ENCODE results near the gene KLRC1. TPM values are rescaled to one million over a fixed set of nuclear protein-coding genes. Genes with fewer than 3 reads are reported as not detected.
"Not testable (repeated sequence)": the region's sequence is repeated elsewhere in the genome, so short reads cannot be mapped to it uniquely, and the experiment has no call there.

Gene KLRC1
- total and polyA plus RNA-seq, 9 donors = 0.17 to 0.73 (median 0.52) TPM; not detected in 2

- intact Hi-C loops (cut with DNase I); H3K36me3 ChIP-seq; H3K27ac ChIP-seq; H3K4me3 ChIP-seq; H3K9me3 ChIP-seq; H3K27me3 ChIP-seq; H3K4me1 ChIP-seq (ENCODE audit: insufficient read depth); DNase-seq: not testable (repeated sequence)
- WGBS, 3 donors = 12 to 34% (median 17%) methylated on average over 3 of the region's 3 CpGs
Measured at GRCh38 chr12:10435816-10436215, 17.4 kb downstream of the KLRC1 start, which contains the start of gene KLRC2. KLRC2 (minus strand) TSS chr12:10436010; CDS start chr12:10435986, 24 bp downstream.

- WGBS, 3 donors = 91 to 94% (median 93%) methylated on average over 4 of the region's 4 CpGs
- H3K27me3 ChIP-seq; H3K9me3 ChIP-seq; DNase-seq; H3K27ac ChIP-seq; intact Hi-C loops (cut with DNase I); H3K36me3 ChIP-seq; H3K4me3 ChIP-seq; H3K4me1 ChIP-seq (ENCODE audit: insufficient read depth): not testable (repeated sequence)
Measured at GRCh38 chr12:10430623-10431022, 22.6 kb downstream of the KLRC1 start.

- H3K27me3 ChIP-seq; H3K4me1 ChIP-seq (ENCODE audit: insufficient read depth); H3K36me3 ChIP-seq; H3K9me3 ChIP-seq; DNase-seq; intact Hi-C loops (cut with DNase I); H3K4me3 ChIP-seq; H3K27ac ChIP-seq: not testable (repeated sequence)
- WGBS, 3 donors = 88 to 93% (median 89%) methylated on average over 8 of the region's 8 CpGs
Measured at GRCh38 chr12:10425938-10426337, 27.2 kb downstream of the KLRC1 start.

GRCh38 chr12:10424260-10424899, 28.8 kb downstream of the KLRC1 start:
- WGBS, 3 donors = 71 to 72% methylated on average over 1 of the region's 1 CpG; no CpG with 5 or more reads in 1 of the 3 donors
- H3K27me3 ChIP-seq; H3K9me3 ChIP-seq; DNase-seq; H3K36me3 ChIP-seq; intact Hi-C loops (cut with DNase I); H3K4me1 ChIP-seq (ENCODE audit: insufficient read depth); H3K4me3 ChIP-seq; H3K27ac ChIP-seq: not testable (repeated sequence)

GRCh38 chr12:10422159-10422558, 31.0 kb downstream of the KLRC1 start:
- DNase-seq; H3K4me3 ChIP-seq; H3K27ac ChIP-seq; H3K4me1 ChIP-seq (ENCODE audit: insufficient read depth); H3K9me3 ChIP-seq; intact Hi-C loops (cut with DNase I); H3K36me3 ChIP-seq; H3K27me3 ChIP-seq: not testable (repeated sequence)
- WGBS, 3 donors = 49 to 84% (median 76%) methylated on average over 2 to 3 of the region's 3 CpGs

GRCh38 chr12:10420334-10420733, 32.8 kb downstream of the KLRC1 start, which contains the start of gene KLRC3:
KLRC3 (minus strand) TSS chr12:10420595; CDS start chr12:10420550, 45 bp downstream.
- H3K9me3 ChIP-seq; H3K4me3 ChIP-seq; H3K36me3 ChIP-seq; H3K27ac ChIP-seq; H3K4me1 ChIP-seq (ENCODE audit: insufficient read depth); intact Hi-C loops (cut with DNase I); H3K27me3 ChIP-seq; DNase-seq: not testable (repeated sequence)
- 5 to 32% (median 30%) methylated on average over 1 of the region's 1 CpG for WGBS, 3 donors

- no peaks in the 10 kb centered on the region for H3K4me1 ChIP-seq (ENCODE audit: insufficient read depth)
- 0 to 26% (median 16%) methylated on average over 1 of the region's 1 CpG for WGBS, 3 donors
- no peak within 1 kb of the TSS for H3K4me3 ChIP-seq
- no peaks in the 10 kb centered on the region for H3K9me3 ChIP-seq
- DNase-seq = no peak
- no peak for TF ChIP-seq CTCF (IDR thresholded peaks at IDR 0.05)
- TF ChIP-seq POLR2A (IDR thresholded peaks at IDR 0.05) = no peak
- no peak for TF ChIP-seq EP300 (IDR thresholded peaks at IDR 0.05)
- no peak within 1 kb of the TSS for H3K27ac ChIP-seq
- H3K27me3 ChIP-seq = no peaks in the 10 kb centered on the region
- no peaks in the 10 kb centered on the region for H3K36me3 ChIP-seq
- intact Hi-C loops (cut with DNase I) = no loop called here
Measured at GRCh38 chr12:10409392-10409791, 43.8 kb downstream of the KLRC1 start, which contains the start of gene KLRC4. KLRC4 (minus strand) TSS chr12:10409757; CDS start chr12:10409575, 182 bp downstream.

Measured in ovary (tissue), 9 donors.